Measurements from ENCODE around the gene PTPRT. TPM values are rescaled to one million over a fixed set of nuclear protein-coding genes. Genes with fewer than 3 reads are reported as not detected.

The PTPRT gene
- total RNA-seq, 1 experiment from 2014 or later = 44.5 TPM

DNA sequence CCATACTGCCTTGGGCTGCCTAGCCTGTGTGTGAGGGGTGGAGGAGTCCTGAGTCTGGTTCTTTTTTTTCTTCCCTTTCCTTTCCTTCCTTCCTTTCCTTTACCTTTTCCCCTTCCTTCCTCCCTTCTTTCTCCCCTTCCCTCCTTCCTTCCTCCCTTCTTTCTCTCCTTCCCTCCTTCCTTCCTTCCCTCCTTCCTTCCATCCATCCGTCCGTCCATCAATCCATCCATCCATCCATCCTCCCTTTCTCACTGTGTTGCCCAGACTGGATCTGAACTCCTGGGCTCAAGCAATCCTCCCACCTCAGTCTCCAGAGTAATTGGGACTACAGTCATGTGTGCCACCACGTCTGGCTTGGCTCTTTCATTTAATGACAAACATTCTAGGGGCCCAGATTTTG lies 820.8 kb downstream of the PTPRT start:
- no peaks in the 10 kb centered on the region for H3K9me3 ChIP-seq (ENCODE audit: low read length)
- H2AFZ ChIP-seq (ENCODE audit: low read length) = no peak overlapping the region

DNA sequence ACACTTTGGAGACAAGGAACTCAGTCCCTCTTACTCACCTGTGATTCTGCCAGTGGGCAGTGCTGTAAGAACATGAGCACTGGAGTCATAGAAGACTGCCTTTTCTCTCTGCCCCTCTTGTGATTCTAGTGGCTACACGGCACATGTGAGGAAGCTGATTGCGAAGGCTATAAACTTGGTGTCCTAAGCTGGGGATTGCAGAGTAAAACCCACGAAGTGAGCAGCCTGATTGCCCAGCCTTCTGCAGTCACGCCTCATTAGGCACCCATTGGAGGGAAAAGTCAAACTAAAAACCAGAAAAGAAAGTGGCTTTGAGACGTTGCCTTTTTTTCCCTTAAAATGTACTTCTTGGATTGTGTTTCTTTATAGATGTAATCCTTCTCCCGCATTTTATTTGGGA lies 823.1 kb downstream of the PTPRT start:
- Histone ChIP-seq H2AFZ (ENCODE audit: low read length) (no peak overlapping the region), H3K4me2 (ENCODE audit: low read depth, low read length, poor library complexity, severe bottlenecking) (no peak overlapping the region), H3K9ac (ENCODE audit: low read length) (no peak overlapping the region)

More for the DNA sequence above, 820.8 kb downstream of the PTPRT start:
- H4K20me1 ChIP-seq (ENCODE audit: insufficient read depth, low read depth, low read length) = 0 out of 2 replicates have a peak, but pooled peaks cover 2% of the 10 kb centered on the region
- no peaks in the 10 kb centered on the region for H3K9me2 ChIP-seq (replicated peaks; ENCODE audit: insufficient read depth, low read length)
- no peak overlapping the region for H3K9ac ChIP-seq (ENCODE audit: low read length)
- no peak overlapping the region for H3K27ac ChIP-seq (ENCODE audit: low read length)
- no peak for DNase-seq
- H3K4me2 ChIP-seq (ENCODE audit: low read depth, low read length, poor library complexity, severe bottlenecking) = no peak overlapping the region
- H3K36me3 ChIP-seq (ENCODE audit: insufficient read depth, low read length) = no peaks in the 10 kb centered on the region
- peaks cover 20% of the 10 kb centered on the region for H3K4me1 ChIP-seq (ENCODE audit: low read length)
- H3K27me3 ChIP-seq (ENCODE audit: low read length) = no peaks in the 10 kb centered on the region; the same call in 1 of the 2 replicates
- H3K79me2 ChIP-seq (ENCODE audit: low read length) = no peaks in the 10 kb centered on the region
- H3K4me3 ChIP-seq (ENCODE audit: low read length) = no peak overlapping the region

DNA sequence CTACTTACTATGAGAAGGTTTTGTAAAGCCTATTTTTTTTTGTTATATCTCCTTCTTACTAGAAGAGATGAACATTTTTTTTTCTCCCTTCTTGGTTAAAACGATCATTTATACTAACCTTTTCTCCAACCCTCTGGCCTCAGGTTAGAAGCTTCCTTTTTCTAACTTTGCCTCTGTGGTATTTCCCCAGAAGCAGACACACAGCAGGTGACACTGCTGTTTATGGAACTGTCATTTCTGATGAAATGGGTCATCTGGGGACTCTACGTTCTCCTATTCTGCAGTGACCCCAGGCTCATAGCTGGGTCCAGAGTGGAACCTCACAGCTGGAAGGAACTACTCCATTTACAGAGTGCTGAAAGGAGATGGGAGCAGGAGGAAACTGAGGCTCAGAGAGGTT lies 825.3 kb downstream of the PTPRT start:
- Histone ChIP-seq H3K4me2 (ENCODE audit: low read depth, low read length, poor library complexity, severe bottlenecking) (no peak overlapping the region), H4K20me1 (ENCODE audit: insufficient read depth, low read depth, low read length) (peaks cover 10% of the 10 kb centered on the region; the same call in 1 of the 2 replicates), H3K9ac (ENCODE audit: low read length) (no peak overlapping the region), H3K27ac (ENCODE audit: low read length) (no peak overlapping the region), H3K4me1 (ENCODE audit: low read length) (peaks cover 31% of the 10 kb centered on the region), H2AFZ (ENCODE audit: low read length) (no peak overlapping the region), H3K79me2 (ENCODE audit: low read length) (no peaks in the 10 kb centered on the region), H3K36me3 (ENCODE audit: insufficient read depth, low read length) (no peaks in the 10 kb centered on the region), H3K4me3 (ENCODE audit: low read length) (no peak overlapping the region), H3K27me3 (ENCODE audit: low read length) (no peaks in the 10 kb centered on the region; the same call in 1 of the 2 replicates), H3K9me3 (ENCODE audit: low read length) (no peaks in the 10 kb centered on the region), H3K9me2 (replicated peaks; ENCODE audit: insufficient read depth, low read length) (no peaks in the 10 kb centered on the region)
- no peak for DNase-seq

More for the DNA sequence above, 823.1 kb downstream of the PTPRT start:
- Histone ChIP-seq H3K4me1 (ENCODE audit: low read length) (peaks cover 24% of the 10 kb centered on the region), H3K27ac (ENCODE audit: low read length) (no peak overlapping the region), H3K9me3 (ENCODE audit: low read length) (no peaks in the 10 kb centered on the region), H3K4me3 (ENCODE audit: low read length) (no peak overlapping the region), H3K79me2 (ENCODE audit: low read length) (no peaks in the 10 kb centered on the region), H3K36me3 (ENCODE audit: insufficient read depth, low read length) (no peaks in the 10 kb centered on the region), H4K20me1 (ENCODE audit: insufficient read depth, low read depth, low read length) (no peaks in the 10 kb centered on the region), H3K9me2 (replicated peaks; ENCODE audit: insufficient read depth, low read length) (no peaks in the 10 kb centered on the region), H3K27me3 (ENCODE audit: low read length) (no peaks in the 10 kb centered on the region; the same call in 1 of the 2 replicates)
- peak; percentile 41 for DNase-seq

DNA sequence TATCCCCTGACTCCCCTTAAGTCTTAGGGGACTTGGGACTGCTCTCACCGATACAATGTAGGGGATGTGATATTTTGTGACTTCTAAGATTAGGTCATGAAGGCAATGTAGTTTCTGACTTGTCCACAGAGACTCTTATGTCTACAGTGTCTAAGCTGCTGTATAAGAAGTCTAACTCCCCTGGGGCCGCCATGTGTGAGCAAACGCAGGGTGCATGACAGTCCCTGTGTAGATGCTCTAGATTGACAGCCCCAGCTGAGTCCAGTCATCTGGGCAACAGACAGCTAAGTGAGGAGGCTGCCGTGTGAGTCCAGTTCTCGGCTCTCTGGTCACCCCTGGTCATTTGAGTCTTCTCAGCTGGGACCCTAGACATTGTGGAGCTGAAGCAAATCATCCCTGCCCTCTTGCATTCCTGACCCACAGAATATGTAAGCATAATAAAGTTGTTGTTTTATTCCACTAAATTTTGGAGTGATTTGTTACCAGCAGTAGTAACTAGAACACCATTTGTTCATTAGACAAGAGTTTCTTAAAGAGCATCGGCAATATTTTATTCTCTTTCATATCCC lies 828.2 kb downstream of the PTPRT start:
- Histone ChIP-seq H3K9me2 (replicated peaks; ENCODE audit: insufficient read depth, low read length) (no peaks in the 10 kb centered on the region), H3K4me3 (ENCODE audit: low read length) (no peak overlapping the region), H3K27ac (ENCODE audit: low read length) (no peak overlapping the region), H3K4me1 (ENCODE audit: low read length) (peaks cover 13% of the 10 kb centered on the region), H2AFZ (ENCODE audit: low read length) (no peak overlapping the region), H3K79me2 (ENCODE audit: low read length) (no peaks in the 10 kb centered on the region), H4K20me1 (ENCODE audit: insufficient read depth, low read depth, low read length) (peaks cover 10% of the 10 kb centered on the region; the same call in 1 of the 2 replicates), H3K27me3 (ENCODE audit: low read length) (no peaks in the 10 kb centered on the region; the same call in 1 of the 2 replicates), H3K36me3 (ENCODE audit: insufficient read depth, low read length) (no peaks in the 10 kb centered on the region), H3K4me2 (ENCODE audit: low read depth, low read length, poor library complexity, severe bottlenecking) (no peak overlapping the region), H3K9me3 (ENCODE audit: low read length) (no peaks in the 10 kb centered on the region), H3K9ac (ENCODE audit: low read length) (no peak overlapping the region)
- peak; percentile 75 for DNase-seq

DNA sequence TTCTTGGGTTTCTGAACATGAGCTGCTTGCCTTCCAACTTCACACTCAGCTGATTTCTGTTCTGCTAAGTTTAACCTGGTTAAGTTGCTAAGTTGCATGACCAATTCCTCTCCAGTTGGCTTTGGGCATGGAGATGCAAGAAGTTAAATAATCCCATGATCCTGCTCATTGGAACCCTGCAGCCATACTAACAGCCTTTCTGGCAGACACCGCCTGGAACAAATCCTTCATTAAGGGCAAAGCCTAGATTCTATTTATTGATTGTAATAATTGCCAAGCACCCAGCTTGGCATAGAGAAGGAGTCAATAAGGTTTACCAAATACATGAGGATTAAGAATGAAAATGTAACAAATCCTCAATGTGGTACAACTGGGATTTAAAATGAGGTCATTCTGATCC lies 829.1 kb downstream of the PTPRT start:
- no peaks in the 10 kb centered on the region for H3K9me2 ChIP-seq (replicated peaks; ENCODE audit: insufficient read depth, low read length)

DNA sequence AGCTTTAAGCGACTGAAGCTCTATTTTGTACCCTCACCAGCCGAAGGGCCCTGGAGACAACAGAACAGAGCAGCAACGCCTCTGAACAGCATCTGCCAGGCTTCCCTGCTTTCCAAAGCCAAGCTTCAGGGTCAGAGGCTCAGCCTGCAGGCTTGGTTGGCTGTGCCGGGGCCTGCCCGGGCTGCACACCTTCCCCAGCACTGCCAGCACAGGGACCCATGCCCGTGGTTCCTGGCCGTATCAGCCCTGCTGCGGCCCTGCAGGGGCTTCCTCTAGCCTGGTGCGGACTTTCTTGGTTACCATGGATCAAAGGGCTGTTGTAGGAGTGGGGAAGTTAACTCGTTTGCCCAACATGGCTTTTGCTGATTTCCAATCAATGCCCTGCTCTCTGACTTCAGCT lies 830.1 kb downstream of the PTPRT start:
- peaks cover 11% of the 10 kb centered on the region for H3K4me1 ChIP-seq (ENCODE audit: low read length)
- H4K20me1 ChIP-seq (ENCODE audit: insufficient read depth, low read depth, low read length) = peaks cover 10% of the 10 kb centered on the region; the same call in 1 of the 2 replicates
- no peak overlapping the region for H2AFZ ChIP-seq (ENCODE audit: low read length)
- H3K79me2 ChIP-seq (ENCODE audit: low read length) = no peaks in the 10 kb centered on the region
- H3K9me2 ChIP-seq (replicated peaks; ENCODE audit: insufficient read depth, low read length) = no peaks in the 10 kb centered on the region
- no peak for DNase-seq
- no peak overlapping the region for H3K4me3 ChIP-seq (ENCODE audit: low read length)
- no peak overlapping the region for H3K27ac ChIP-seq (ENCODE audit: low read length)
- no peak overlapping the region for H3K4me2 ChIP-seq (ENCODE audit: low read depth, low read length, poor library complexity, severe bottlenecking)
- no peaks in the 10 kb centered on the region for H3K36me3 ChIP-seq (ENCODE audit: insufficient read depth, low read length)
- H3K27me3 ChIP-seq (ENCODE audit: low read length) = no peaks in the 10 kb centered on the region
- H3K9me3 ChIP-seq (ENCODE audit: low read length) = no peaks in the 10 kb centered on the region
- H3K9ac ChIP-seq (ENCODE audit: low read length) = no peak overlapping the region

More for the DNA sequence above, 829.1 kb downstream of the PTPRT start:
- H3K27ac ChIP-seq (ENCODE audit: low read length) = no peak overlapping the region
- no peak overlapping the region for H3K9ac ChIP-seq (ENCODE audit: low read length)
- H3K9me3 ChIP-seq (ENCODE audit: low read length) = no peaks in the 10 kb centered on the region
- no peaks in the 10 kb centered on the region for H3K79me2 ChIP-seq (ENCODE audit: low read length)
- no peak overlapping the region for H3K4me3 ChIP-seq (ENCODE audit: low read length)
- H4K20me1 ChIP-seq (ENCODE audit: insufficient read depth, low read depth, low read length) = peaks cover 10% of the 10 kb centered on the region; the same call in 1 of the 2 replicates
- no peak overlapping the region for H2AFZ ChIP-seq (ENCODE audit: low read length)
- no peaks in the 10 kb centered on the region for H3K36me3 ChIP-seq (ENCODE audit: insufficient read depth, low read length)
- H3K27me3 ChIP-seq (ENCODE audit: low read length) = no peaks in the 10 kb centered on the region
- H3K4me2 ChIP-seq (ENCODE audit: low read depth, low read length, poor library complexity, severe bottlenecking) = no peak overlapping the region
- H3K4me1 ChIP-seq (ENCODE audit: low read length) = peaks cover 11% of the 10 kb centered on the region
- DNase-seq = no peak

DNA sequence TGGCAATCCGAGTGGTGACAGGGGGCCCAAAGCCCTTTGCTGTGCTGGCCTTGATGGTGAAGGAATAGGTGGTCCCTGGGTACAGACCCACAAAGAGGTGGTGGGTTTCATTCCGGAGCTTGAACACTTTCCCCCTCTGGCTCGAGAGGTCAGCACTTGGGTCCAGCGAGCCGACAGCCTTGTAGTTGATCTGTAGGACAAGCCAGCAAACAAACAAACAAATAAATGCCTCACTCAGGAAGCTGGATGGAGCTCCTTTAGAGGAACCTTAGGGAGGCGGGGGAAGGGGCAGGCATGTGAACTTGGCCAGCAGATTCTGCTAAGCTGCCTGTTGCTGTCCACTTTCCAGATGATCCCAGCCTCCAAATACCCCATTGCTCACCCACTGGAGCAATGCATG lies 837.6 kb downstream of the PTPRT start:
- H3K4me1 ChIP-seq (ENCODE audit: low read length) = peaks cover 18% of the 10 kb centered on the region
- no peaks in the 10 kb centered on the region for H3K9me2 ChIP-seq (replicated peaks; ENCODE audit: insufficient read depth, low read length)
- no peak overlapping the region for H3K4me2 ChIP-seq (ENCODE audit: low read depth, low read length, poor library complexity, severe bottlenecking)
- DNase-seq = no peak
- no peak overlapping the region for H2AFZ ChIP-seq (ENCODE audit: low read length)
- no peak overlapping the region for H3K4me3 ChIP-seq (ENCODE audit: low read length)
- no peaks in the 10 kb centered on the region for H4K20me1 ChIP-seq (ENCODE audit: insufficient read depth, low read depth, low read length)
- no peak overlapping the region for H3K9ac ChIP-seq (ENCODE audit: low read length)
- H3K36me3 ChIP-seq (ENCODE audit: insufficient read depth, low read length) = no peaks in the 10 kb centered on the region
- H3K27ac ChIP-seq (ENCODE audit: low read length) = no peak overlapping the region
- no peaks in the 10 kb centered on the region for H3K9me3 ChIP-seq (ENCODE audit: low read length)
- no peaks in the 10 kb centered on the region for H3K79me2 ChIP-seq (ENCODE audit: low read length)
- H3K27me3 ChIP-seq (ENCODE audit: low read length) = no peaks in the 10 kb centered on the region

DNA sequence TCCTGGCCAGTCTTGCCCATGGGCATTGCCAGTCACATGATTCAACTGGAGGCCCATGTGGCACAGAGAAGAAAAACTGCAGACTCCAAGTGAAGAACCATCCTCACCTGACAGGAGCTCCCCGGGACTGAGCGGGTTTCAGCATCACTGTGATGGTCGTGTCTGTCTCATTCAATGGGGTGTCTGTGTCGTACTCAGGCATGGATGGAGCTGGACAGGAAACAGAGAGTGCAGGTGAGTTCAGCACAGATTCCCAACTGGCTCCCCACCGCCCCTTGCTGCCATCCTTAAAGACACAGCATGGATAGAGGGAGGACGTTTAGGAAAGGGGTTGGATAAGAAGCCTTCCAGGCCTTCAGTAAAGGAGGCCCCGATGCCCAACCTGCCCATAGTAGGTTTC lies 839.2 kb downstream of the PTPRT start:
- H3K4me2 ChIP-seq (ENCODE audit: low read depth, low read length, poor library complexity, severe bottlenecking) = peak overlapping the region; percentile 13
- DNase-seq = no peak
- no peak overlapping the region for H3K9ac ChIP-seq (ENCODE audit: low read length)
- no peaks in the 10 kb centered on the region for H3K9me3 ChIP-seq (ENCODE audit: low read length)
- H3K4me1 ChIP-seq (ENCODE audit: low read length) = peaks cover 18% of the 10 kb centered on the region
- no peak overlapping the region for H2AFZ ChIP-seq (ENCODE audit: low read length)
- no peaks in the 10 kb centered on the region for H4K20me1 ChIP-seq (ENCODE audit: insufficient read depth, low read depth, low read length)
- no peaks in the 10 kb centered on the region for H3K27me3 ChIP-seq (ENCODE audit: low read length)
- no peaks in the 10 kb centered on the region for H3K9me2 ChIP-seq (replicated peaks; ENCODE audit: insufficient read depth, low read length)
- no peak overlapping the region for H3K27ac ChIP-seq (ENCODE audit: low read length)
- H3K79me2 ChIP-seq (ENCODE audit: low read length) = no peaks in the 10 kb centered on the region
- no peaks in the 10 kb centered on the region for H3K36me3 ChIP-seq (ENCODE audit: insufficient read depth, low read length)
- no peak overlapping the region for H3K4me3 ChIP-seq (ENCODE audit: low read length)
